Hematopoietic multipotent progenitor cell treated with erythropoietin and hydrocortisone succinate and interleukin-3 and kit ligand, for 15 days (in vitro differentiated cells): Measurements from ENCODE around the gene FAM120AOS.
A peak's percentile ranks its signal among the peaks of the same experiment; 100 is the strongest.

Source experiments
- DNase-seq: peaks from one replicate; pipeline ENCODE4 v3.0.0-alpha.2; 2015; ENCODE audit warnings: low spot score

The FAM120AOS gene

GRCh38 chr9:93453047-93453914 lies at the start of gene FAM120AOS:
FAM120AOS (minus strand) TSS chr9:93453581; CDS start chr9:93452709, 872 bp downstream.
- DNase-seq: peak; percentile 88

- peak; percentile 60 for DNase-seq
Measured at GRCh38 chr9:93501406-93501805, 48.0 kb upstream of the FAM120AOS start.

GRCh38 chr9:93500571-93501298 lies 47.4 kb upstream of the FAM120AOS start:
- DNase-seq: no peak

GRCh38 chr9:93496285-93496684 lies 42.9 kb upstream of the FAM120AOS start:
- no peak for DNase-seq

- no peak for DNase-seq
Measured at GRCh38 chr9:93493949-93494348, 40.6 kb upstream of the FAM120AOS start.

- DNase-seq: no peak
Measured at GRCh38 chr9:93492327-93492726, 38.9 kb upstream of the FAM120AOS start.

- no peak for DNase-seq
Measured at GRCh38 chr9:93491593-93492232, 38.3 kb upstream of the FAM120AOS start.

- no peak for DNase-seq
Measured at GRCh38 chr9:93488244-93488643, 34.9 kb upstream of the FAM120AOS start.

GRCh38 chr9:93486268-93486667 lies 32.9 kb upstream of the FAM120AOS start:
- peak; percentile 32 for DNase-seq

- no peak for DNase-seq
Measured at GRCh38 chr9:93483497-93483896, 30.1 kb upstream of the FAM120AOS start.

GRCh38 chr9:93480728-93481324 lies 27.4 kb upstream of the FAM120AOS start:
- no peak for DNase-seq

GRCh38 chr9:93480262-93480661 lies 26.9 kb upstream of the FAM120AOS start:
- no peak for DNase-seq

- no peak for DNase-seq
Measured at GRCh38 chr9:93479726-93480125, 26.3 kb upstream of the FAM120AOS start.

- DNase-seq: no peak
Measured at GRCh38 chr9:93477397-93477796, 24.0 kb upstream of the FAM120AOS start.

GRCh38 chr9:93476924-93477323 lies 23.5 kb upstream of the FAM120AOS start:
- DNase-seq: no peak

- DNase-seq: no peak
Measured at GRCh38 chr9:93475856-93476255, 22.5 kb upstream of the FAM120AOS start.

GRCh38 chr9:93475108-93475507 lies 21.7 kb upstream of the FAM120AOS start:
- no peak for DNase-seq

GRCh38 chr9:93473411-93473810 lies 20.0 kb upstream of the FAM120AOS start:
- DNase-seq: no peak

- DNase-seq: no peak
Measured at GRCh38 chr9:93471124-93471523, 17.7 kb upstream of the FAM120AOS start.

GRCh38 chr9:93470391-93470790 lies 17.0 kb upstream of the FAM120AOS start:
- DNase-seq: no peak

GRCh38 chr9:93468763-93469456 lies 15.5 kb upstream of the FAM120AOS start:
- peak; percentile 39 for DNase-seq

GRCh38 chr9:93467462-93467861 lies 14.1 kb upstream of the FAM120AOS start:
- DNase-seq: no peak
